Activated naive CD4-positive, alpha-beta T cell treated with anti-CD3 and anti-CD28 coated beads, Interleukin-2, amount 50 U/mL, for 16 hours (primary cell): Measurements from ENCODE around the gene SCMH1.
"Not testable (repeated sequence)": the region's sequence is repeated elsewhere in the genome, so short reads cannot be mapped to it uniquely, and the experiment has no call there.

Experiments used
- DNase-seq: peaks from one replicate; pipeline ENCODE4 v3.0.0-alpha.2; 2020

Gene SCMH1

DNA sequence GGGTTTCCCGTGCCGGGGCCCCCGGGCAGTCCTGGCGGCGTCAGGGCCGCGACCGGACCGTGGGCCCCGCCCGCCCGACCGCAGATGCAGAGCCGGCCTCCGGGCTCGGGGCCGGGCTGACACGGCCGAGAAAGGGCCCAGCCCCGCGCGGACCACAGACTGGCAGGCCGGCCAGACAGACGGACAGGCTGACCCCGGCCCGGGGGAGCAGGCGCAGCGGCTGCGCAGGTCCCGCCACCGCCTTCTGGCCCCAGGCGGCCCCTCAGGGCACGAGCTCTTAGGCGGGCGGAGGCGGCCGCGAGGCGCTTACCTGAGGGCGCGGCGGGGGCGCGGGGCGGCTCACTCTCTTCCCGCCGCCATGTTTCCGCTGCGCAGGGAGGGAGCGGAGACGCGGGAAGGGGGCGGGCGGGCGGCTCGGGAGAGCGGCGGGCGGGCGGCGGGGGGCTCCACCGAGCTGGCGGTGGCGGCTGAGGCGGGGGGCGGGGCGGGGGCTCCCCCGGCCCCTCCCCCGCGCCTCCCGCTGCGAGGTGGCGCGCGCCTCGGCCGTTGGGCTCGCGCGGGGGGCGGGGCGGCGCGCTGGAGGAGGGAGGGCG is at the start of gene SCMH1:
TSS of gene SCMH1 (minus strand) at position 558 of the 593 bp plus-strand sequence. CDS start 56,173 bp downstream, outside the sequence.
- peak; percentile 65 for DNase-seq

- no peak for DNase-seq
These were observed 49.1 kb upstream of the SCMH1 start for GRCh38 chr1:41291195-41291594.

DNA sequence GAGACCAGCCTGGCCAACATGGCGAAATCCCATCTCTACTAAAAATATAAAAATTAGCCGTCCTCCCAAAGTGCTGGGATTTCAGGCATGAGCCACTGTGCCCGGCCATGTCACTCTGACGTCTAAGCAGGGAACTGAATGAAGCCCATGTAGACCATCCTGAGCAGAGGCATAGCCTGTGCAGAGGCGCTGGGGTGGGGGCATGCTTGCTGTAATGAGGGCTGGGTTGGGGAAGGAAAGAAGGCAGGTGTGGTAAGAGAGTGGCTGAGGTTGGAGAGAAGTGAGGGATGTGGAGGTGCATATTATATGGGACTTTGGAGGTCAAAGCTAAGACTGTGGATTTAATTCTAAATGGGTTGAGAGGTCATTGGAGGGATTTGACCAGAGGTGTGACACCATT is 47.1 kb upstream of the SCMH1 start:
- DNase-seq = no peak

- no peak for DNase-seq
These were observed 44.9 kb upstream of the SCMH1 start for GRCh38 chr1:41286992-41287391.

GRCh38 chr1:41286486-41286885 is 44.4 kb upstream of the SCMH1 start:
- no peak for DNase-seq

DNA sequence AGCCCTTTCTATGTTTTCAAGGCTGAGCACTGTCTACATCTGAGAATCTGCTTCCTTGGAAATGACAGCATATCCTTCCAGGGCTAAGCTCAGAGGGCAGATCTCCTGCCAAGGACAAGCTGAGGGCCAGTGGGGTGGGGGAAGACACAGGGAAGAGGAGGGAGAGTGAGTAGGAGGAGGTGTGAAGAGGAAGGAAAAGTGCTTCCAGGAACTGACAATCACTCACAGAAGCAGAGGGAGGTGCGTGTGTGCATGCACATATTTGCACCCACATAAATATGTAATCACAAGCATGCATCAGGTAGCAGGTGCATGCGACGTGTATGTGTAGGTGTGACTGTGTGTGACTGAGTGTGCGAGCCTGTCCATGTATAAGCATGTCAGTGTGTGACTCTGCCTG is 43.7 kb upstream of the SCMH1 start:
- DNase-seq = no peak

GRCh38 chr1:41284121-41284520 is 42.0 kb upstream of the SCMH1 start:
- no peak for DNase-seq

- peak; percentile 23 for DNase-seq
These were observed 40.7 kb upstream of the SCMH1 start for GRCh38 chr1:41282679-41283317.

DNA sequence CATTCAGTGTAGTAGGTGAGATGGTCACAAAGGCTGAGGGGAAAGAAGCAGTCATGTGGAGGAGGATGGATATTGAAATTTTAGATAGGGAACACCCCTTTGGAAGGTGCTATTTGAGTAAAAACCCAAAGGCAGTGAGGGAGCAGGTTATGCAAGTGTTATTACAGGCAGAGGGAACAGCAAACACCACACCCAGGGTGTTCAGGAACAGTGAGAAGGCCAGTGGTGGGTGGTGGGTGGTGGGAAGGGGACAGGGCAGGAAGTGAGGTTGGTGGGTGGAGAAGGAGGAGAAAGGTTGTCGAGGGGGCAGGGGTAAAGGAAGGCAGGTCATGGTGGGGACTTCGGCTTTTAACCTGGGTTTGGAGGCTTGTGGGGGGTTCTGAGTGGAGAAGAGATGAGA is 39.2 kb upstream of the SCMH1 start:
- no peak for DNase-seq

DNA sequence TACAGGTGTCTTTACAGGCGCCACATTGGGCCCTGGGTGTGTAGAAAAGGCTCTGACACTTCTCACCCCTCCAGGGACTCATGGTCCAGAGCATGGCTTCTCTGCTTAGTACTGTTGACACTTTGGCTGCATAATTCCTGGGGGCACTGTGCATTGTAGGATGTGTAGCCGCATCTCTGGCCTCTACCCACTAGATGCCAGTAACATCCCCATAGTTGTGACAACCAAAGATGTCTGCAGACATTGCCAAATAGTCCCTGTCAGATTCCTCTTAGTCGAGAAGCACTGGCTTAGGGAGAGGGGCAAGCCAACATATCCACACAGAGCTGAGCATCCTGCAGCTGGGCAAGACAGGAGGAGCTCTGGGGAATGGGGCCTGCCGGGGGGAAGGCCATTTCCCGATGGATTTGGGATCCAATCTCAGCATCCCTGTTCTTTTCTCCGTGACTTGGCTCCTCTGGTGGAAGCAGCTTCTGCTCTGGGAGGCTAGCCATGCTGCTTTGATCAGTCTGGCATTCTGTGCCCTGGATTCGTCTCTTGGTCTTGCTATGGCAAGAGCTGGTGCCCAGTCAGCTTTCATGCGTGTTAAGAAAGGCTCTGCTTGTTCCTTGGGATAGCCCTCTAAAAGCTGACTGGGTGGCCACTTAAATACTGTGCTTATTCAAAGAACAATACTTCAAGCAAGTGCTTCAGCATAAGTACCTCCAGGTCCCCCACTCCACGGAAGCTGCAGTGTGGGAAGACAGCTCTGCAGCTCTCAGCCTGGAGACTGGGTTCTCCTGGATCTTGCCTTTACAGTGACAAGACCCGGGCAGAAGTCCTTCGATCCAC is 38.3 kb upstream of the SCMH1 start:
- DNase-seq = no peak

DNA sequence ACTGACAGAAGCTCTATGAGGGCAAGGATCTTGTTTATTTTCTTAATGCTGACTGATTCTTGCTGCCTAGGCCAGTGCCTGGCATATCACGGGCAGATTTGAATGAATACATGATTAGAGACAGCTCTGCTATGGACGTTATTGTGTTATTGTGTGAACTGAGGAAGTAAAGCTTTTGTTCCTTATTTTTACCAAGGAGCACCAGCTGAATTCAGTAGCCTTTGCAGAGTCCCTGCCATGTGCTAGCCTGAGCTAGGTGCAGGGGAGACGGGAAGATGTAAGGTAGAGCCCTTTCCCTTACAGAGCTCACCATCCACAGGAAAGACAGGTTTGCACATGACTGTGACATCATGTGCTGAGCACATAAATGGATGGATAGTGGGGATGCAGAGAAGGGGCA is 36.0 kb upstream of the SCMH1 start:
- no peak for DNase-seq

DNA sequence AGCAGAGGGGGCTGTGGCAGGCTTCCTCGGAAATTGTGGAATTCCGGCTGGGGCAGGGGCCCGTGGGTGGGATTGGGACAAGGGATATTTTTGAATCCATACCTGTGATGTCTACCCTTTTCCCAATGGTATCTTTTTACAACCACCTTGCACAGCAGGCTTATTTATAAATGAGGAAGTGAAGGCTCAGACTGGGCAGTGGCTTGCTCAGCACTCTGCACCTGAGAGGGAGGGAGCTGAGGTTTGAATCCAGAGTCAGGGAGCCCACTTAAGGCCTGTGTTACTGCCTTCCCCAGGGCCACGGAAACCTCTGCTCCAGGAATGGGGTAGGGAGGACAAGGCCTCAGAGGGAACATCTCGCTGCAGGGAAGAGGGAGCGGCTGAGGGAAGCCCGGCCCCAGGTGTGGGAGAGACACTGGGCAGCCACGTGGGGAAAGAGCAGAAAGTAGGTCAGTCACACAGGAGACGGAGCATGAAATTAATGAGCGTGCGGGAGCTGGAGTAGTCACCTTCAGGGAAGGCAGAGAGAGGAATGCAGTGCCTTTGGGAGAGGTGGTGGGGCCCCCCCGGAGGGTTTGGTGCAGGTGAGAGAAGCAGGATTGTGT is 35.4 kb upstream of the SCMH1 start:
- no peak for DNase-seq

- no peak for DNase-seq
These were observed 33.7 kb upstream of the SCMH1 start for GRCh38 chr1:41275831-41276230.

DNA sequence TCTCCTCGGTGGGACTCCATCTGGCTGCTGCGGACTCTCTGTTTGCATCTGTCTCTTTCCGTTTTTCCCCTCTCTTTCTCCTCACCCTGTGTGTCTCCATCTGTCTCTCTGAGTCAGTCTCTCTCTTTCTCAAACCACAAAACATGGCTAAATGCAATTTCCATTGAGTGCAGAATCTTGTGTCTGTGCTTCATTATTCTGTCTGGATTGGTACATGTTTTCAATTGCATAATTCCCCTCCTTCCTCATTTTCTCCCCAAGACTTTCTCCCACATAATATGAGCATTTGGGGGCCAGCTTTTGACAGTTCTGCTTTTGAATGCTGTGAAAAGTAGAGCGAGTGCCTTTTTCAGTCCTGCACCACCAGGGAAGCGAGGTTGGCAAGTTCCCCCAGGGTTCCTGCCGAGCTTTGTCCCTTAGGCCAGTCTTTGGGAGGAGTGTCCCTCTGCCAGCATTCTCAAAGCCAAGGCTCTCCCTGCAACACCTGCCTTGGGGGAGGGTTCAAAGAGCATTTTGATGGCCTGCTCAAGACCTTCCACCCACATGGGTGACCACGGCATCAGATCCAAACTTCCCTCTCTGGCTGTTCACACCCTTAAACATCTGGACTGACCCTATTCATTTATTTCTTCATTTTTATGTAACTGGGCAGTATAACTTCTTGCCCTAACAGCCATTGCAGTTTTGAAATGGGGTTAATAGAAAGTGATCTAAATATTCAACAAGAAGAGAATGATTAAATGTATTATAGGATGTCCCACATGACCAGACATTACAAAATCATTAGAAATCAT is 32.8 kb upstream of the SCMH1 start:
- no peak for DNase-seq

DNA sequence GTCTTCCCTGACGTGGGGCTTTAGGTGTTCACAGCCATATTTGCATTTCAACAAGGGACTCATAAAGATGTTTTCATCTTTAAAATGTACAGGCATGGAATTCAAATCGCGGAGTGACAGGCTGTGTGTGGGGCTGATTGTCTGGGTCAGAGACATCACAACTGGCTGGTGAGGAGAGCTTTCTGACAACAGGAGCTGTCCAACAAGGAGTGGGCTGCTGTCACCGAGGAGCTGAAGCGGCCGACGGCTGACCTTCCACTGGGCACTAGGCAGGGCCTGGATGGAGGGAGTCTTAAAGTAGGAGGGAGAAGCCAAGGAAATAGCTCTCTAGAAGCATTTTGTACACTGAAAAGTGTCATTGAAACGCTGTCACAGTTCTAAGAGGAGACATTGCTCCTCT is 30.5 kb upstream of the SCMH1 start:
- no peak for DNase-seq

- DNase-seq = peak; percentile 63
These were observed 26.2 kb upstream of the SCMH1 start for GRCh38 chr1:41268154-41268770.

GRCh38 chr1:41261926-41262618 is 20.0 kb upstream of the SCMH1 start:
- DNase-seq = no peak

DNA sequence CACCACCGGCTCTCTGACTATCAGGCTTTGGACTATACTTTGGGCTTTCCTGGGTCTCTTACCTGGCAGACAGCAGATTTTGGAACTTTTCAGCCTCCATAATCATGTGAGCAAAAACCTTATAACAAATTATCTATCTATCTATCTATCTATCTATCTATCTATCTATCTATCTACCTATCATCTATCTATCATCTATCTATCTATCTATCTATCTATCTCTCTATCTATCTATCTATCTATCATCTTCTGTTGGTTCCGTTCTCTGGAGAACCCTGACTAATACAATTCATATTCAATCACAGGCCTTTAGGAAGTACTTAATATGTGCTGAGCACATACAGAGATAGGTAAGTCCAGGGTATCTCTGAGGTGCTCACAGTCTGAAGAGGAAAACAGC is 18.7 kb upstream of the SCMH1 start:
- DNase-seq = no peak

- DNase-seq = no peak
These were observed 17.1 kb upstream of the SCMH1 start for GRCh38 chr1:41259221-41259620.

GRCh38 chr1:41255978-41256377 is 13.9 kb upstream of the SCMH1 start:
- DNase-seq = no peak

- not testable (repeated sequence) for DNase-seq
These were observed 9.0 kb upstream of the SCMH1 start for GRCh38 chr1:41251120-41251519.

GRCh38 chr1:41249319-41249718 is 7.2 kb upstream of the SCMH1 start:
- no peak for DNase-seq
